ENCODE results near the gene VPS35L.

Gene VPS35L

DNA sequence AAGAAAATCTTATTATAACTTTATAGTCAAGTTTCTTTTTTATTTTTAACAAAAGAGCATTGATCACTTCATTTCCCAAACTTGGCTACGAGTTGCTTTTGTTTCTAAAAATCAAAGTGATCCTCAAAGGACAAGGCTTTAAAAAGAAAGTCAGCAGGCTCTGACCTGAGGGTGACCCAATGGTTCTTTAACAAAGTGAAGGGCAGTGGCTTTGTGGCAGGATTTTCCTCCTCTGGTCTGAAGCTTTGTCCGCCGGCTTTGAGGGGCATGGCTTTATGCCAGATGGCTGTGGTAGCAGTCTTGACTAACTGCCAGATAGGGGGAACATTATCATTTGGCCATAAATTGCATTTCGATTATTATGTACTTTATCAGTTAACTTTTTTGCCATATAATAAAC lies 191.1 kb downstream of the VPS35L start:
- no peak for FAIRE-seq
- no peak for DNase-seq (ENCODE audit: low spot score)

- DNase-seq (ENCODE audit: low spot score) (no peak), FAIRE-seq (no peak)
These were observed 193.1 kb downstream of the VPS35L start for GRCh38 chr16:19748389-19749168.

GRCh38 chr16:19749571-19750080 lies 194.1 kb downstream of the VPS35L start:
- no peak for FAIRE-seq
- no peak for DNase-seq (ENCODE audit: low spot score)

Measured in urothelium cell line (cell line).